HK-2 (cell line): ENCODE results near the gene KSR1.
"Not testable (repeated sequence)": the region's sequence is repeated elsewhere in the genome, so short reads cannot be mapped to it uniquely, and the experiment has no call there.

ENCODE experiments used
- DNase-seq: peaks from one replicate; pipeline ENCODE4 v3.0.0-alpha.2; 2018; ENCODE audit not compliant: unreplicated experiment

Gene KSR1

DNA sequence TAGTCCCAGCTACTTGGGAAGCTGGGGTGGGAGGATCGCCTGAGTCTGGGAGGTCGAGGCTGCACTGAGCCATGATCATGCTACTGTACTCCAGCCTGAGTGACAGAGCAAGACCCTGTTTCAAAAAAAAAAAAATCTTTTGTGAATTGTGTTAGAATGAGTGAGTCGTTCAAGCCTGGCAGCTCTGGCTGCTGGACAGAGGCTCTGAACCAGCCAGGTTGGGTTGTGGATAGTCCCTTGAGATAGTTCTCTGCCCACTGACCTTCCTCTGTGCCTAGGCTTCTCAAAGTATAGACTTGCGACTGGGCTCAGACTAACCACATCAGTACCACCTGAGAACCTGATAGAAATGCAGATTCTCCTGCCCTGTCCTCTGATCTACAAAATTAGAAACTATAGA lies 2.2 kb upstream of the KSR1 start:
- no peak for DNase-seq

GRCh38 chr17:27455236-27455913 lies 873 bp upstream of the KSR1 start:
- DNase-seq, result no peak

DNA sequence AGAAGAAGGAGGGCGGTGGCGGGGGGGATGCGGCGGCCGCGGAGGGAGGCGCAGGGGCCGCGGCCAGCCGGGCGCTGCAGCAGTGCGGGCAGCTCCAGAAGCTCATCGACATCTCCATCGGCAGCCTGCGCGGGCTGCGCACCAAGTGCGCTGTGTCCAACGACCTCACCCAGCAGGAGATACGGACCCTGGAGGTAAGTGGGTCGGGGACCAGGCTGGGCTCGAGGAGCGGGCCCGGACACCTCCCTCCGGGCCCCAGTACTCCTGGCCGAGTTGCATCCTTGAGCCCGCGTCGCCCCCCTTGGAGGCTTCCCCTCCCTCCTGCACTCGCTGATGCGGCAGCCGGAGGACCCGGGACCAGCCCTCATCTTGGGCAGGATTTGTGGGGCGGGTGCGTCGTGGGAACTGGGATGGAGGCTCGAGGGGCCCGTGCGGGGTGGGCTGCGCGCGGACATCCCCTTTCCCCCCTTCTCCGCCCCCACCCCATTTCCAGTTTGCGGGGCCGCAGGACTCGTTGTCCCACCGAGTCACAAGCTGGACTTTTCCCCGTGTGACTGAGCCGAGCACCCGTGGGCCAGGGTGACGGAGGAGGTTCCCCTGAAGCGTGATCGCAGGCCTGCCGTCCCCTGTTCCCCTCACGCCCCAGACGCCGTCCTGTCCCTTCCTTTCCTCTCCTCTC lies 572 bp downstream of the KSR1 start:
- no peak for DNase-seq

DNA sequence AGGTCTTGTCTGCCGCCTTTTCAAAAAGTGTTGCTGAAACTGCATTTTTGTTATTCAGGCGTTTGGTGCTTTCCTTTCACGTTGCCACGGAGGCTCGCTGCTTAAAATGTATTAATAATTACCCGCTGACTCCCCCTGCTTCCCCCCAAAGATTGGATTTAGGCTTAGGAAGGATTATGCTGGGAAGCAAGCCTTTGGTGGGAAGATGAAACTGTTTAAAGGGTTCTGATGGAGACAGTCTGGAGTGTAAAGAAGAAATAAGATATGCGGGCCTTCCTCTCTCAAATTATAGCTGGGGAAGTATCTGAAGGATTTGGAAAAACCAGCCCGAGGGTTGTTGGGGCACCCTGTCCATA lies 1.1 kb downstream of the KSR1 start:
- DNase-seq, result no peak

DNA sequence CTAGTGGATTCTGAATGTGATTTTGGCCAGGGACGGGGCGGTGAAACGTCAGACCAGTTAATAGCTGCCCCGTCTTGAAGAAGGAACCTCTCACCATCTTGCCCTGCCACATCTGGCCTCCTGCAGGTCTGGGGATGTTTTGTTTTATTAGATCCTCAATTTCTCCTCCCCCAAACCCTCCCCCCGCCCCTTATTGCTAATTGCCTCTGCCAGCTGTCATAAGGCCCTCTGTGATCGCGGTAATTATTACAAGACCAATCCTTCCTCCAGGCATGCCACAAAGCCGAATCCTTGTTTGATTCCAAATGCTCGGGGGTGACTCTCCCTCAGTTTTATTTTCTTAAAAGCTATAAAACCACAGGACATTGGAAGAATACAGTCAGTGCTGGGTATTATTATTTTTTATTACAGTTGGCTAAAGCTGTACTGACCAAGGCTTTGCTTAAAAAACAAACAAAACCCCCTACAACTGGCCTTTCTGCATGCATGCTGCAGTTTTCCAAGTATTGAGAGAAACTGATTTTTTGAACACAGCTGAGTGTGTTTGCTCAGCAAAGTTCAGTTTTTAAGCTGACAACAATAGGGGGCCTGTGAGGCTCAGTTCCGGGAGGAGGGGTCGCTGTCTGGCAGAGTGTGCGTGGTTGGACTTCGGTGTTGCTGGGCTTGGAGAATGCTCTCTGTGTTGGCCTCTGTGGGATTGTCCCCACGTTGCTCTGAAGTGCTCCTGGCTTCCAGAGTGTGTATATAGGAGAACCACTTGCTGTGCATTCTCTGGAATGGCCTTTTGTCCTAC lies 1.7 kb downstream of the KSR1 start:
- no peak for DNase-seq

DNA sequence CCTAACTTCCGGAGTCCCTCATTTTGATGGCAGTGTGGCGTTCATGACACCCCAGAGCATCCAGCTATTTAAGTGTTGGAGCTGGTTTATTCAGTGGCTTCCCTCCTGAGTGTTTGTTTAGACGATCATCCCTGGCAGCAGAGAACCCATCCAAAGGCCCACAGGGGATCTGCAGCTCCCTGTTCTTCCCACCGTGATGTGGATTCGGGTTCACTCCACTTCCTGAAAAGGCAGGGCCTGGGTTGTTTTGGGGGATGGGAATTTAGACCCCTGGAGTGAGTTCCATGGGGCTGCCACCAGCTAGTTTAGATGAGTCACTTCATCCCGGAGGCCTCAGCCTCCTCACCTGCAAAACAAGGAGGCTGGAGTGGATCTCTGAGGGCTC lies 2.3 kb downstream of the KSR1 start:
- no peak for DNase-seq

GRCh38 chr17:27459433-27459832 lies 3.2 kb downstream of the KSR1 start:
- DNase-seq, result no peak

DNA sequence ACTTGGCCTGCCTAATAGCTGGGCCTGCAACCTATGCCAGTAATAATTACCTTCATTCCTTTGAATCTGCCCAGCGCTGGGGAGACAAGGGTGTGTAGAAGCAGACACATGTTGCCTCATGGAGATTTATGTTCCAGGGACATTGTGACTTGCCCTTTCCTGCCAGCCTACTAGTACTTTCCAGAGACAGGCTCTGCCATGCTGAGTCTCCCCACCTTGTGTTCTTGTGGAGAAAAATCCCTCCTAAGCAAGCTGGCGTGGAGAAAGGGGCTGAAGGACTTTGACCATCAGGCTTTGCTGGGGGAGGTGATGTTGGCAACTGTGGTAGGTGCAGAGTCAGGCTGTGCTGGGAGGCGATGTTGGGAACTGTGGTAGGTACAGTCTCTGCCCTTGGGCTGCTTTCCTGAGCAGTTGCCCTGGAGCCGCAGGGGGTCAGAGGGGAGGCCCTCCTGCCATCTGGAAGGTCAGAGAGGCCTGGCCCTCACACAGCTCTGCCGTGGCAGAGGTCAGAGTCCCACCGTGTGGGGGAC lies 4.0 kb downstream of the KSR1 start:
- no peak for DNase-seq

GRCh38 chr17:27461192-27461859 lies 5.1 kb downstream of the KSR1 start:
- DNase-seq, result no peak

DNA sequence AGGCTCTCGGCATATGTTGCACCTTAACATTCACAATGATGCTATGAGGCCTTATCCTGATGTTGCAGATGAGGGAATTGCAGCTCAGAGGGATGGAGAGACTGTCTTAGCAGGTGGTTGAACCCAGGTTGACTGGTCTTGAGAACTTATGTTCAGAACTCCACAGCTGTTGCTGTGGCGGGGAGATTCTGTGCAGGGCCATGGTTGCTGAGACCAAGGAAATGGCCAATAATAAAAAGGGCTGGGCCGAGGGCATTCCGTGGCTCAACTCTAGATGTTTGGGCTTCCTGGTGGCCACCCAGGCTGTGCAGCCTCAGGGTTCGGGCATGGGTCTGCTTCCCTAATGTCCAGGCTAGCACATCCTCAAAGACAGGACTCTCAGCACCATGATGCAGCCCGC lies 5.9 kb downstream of the KSR1 start:
- DNase-seq, result no peak

- no peak for DNase-seq
Observed at GRCh38 chr17:27462714-27463113, 6.5 kb downstream of the KSR1 start.

GRCh38 chr17:27463235-27463677 lies 7.0 kb downstream of the KSR1 start:
- DNase-seq, result peak; percentile 40

DNA sequence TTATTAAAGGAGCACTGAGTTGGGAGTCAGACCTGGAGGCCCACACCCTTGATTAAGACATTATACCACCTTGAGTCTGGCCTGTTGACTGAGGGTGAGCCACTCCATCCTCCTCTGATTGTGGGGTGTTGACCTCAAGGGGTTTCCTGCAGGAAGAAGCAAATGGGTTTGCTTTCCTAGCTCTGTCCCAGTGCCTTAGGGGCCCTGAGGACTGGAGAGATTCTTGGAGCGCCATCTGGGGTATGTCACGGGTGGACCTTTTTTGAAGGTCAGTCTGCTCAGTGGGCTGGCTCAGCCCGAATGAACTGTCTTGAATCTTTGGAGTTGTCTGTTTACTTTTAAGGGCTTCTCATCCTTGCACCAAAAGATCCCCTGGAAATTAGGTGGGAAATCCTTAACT lies 7.8 kb downstream of the KSR1 start:
- not testable (repeated sequence) for DNase-seq

- no peak for DNase-seq
Observed at GRCh38 chr17:27464431-27464830, 8.2 kb downstream of the KSR1 start.

- not testable (repeated sequence) for DNase-seq
Observed at GRCh38 chr17:27465875-27466274, 9.6 kb downstream of the KSR1 start.

GRCh38 chr17:27466376-27466742 lies 10.1 kb downstream of the KSR1 start:
- no peak for DNase-seq

DNA sequence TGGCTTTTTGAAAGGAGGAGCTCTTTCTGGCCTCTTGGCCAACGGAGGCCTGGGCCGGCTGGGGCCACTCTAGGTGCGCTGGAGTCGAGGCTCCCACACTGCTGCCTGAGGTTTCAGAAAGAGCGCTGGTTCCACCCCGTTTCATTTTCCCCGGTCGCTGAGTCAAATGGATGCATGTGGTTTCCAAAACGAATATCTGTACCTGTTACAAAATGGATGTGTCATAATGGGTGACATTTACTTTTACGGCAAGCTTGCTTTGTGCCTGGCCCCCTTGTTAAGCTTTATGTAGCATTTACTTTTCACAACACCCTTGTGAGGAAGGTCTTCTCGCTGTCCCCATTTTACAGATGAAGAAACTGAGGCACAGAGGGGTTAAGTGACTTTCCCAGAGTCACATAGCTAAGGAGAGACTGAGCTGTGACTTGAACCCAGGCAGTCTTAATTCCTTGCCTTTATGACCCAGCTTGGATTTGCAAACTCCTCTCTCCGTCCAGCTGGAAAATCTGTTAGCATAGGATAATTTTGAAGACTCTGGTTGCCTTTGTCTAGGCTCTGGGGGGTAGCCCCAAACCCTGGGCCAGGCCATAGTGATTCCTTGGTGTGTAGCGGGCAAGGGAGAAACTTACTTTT lies 10.6 kb downstream of the KSR1 start:
- no peak for DNase-seq

DNA sequence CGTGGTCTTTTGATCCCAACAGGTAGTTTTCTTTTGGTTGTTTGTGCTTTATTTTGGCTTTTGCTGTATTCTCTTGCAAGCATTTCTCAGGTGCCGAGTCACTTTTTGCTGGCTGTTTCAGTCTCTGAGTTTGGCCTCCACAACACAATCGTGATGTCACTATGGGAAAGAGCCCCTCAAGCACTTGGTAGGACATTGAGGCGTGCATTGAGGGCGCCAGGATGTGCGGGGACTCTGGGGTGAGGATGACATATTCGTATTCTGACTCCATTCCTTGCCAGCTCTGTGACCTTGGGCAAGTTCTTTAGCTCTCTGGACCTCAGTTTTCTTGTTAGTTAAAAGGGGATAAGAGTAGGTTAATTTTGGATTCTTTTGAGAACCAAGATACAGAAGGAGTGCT lies 13.0 kb downstream of the KSR1 start:
- no peak for DNase-seq

DNA sequence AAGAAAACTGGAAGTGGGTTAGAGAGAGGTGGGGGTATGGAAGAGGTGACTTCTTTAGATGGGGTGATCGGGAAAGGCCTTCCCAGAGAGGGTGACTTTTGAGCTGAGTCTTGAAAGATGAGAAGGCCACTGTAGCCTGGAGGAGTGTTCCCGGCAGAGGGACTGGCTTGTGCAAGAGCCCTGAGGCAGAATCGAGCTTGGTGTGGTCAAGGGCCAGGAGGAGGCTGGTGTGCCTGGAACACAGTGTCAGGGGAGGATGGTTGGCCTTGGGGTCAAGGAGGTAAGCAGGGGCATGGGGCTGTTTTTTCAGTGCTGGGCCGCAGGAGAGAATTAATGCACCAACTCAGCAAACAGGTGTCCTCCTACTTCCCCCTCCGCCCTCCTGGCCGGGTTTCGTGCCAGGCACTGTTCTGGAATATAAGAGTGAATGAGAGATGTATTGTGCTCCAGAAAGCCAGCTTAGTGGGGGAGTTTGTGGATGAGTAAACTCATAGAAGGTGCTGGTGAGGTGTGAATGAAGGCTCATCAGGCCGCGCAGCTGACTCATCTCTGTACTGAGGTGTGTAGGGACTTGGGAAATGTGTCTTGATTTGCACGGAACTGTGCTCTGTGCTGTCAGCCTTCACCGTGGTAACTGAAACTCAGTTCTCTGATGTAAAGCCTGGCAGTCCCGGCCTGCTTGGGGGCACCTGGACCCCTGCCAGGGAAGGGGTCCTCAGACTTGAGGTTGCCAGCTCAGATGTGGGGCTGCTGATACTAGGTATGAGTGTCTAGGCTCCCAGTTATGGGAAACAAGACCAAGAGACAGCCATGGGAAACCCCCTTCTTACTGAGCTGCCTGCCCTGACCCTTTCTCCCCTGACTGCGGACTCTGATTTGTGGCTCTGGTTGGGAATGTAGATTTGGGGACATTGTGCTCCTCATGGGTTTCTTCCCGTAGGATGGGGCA lies 15.3 kb downstream of the KSR1 start:
- DNase-seq, result peak; percentile 71

- DNase-seq, result no peak
Observed at GRCh38 chr17:27473190-27473747, 17.0 kb downstream of the KSR1 start.
